ENCODE results near the gene CNNM2.

The CNNM2 gene

DNA sequence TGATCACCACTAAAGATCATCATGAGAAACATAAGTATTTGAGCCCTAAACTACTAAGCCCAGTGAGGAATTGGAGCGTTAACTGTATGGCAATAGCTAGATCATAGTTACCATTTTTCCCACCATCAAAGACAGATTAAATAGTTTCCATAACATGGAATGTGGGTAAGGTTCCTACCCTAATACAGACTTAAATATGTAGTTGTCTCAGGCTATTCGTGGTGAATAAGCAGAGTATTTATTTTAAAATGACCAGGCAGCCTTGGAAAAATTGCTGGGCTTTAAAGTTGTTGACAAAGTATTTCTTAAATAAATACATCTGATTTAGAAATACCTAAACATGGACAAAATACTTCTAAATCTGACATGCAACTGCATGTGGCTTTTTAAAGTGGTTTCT is 168.2 kb downstream of the CNNM2 start:
- Histone ChIP-seq H3K9me3 (replicated peaks in 1 of 11) (no peaks in the 10 kb centered on the region), H3K4me2 (no peak overlapping the region), H3K9ac (no peak overlapping the region), H3K36me3 (peaks cover 82 to 93% (median 88%) of the 10 kb centered on the region in 11 experiments), H3K27me3 (no peaks in the 10 kb centered on the region), H3K27ac (no peak overlapping the region), H3K4me3 (no peak overlapping the region), H4K20me1 (peaks cover 0 to 64% (median 0%) of the 10 kb centered on the region in 11 experiments; a peak in 6 of 22 replicates), H3K4me1 (no peaks in the 10 kb centered on the region)
- no peak for TF ChIP-seq Cebpa-rat (IDR thresholded peaks at IDR 0.05)

DNA sequence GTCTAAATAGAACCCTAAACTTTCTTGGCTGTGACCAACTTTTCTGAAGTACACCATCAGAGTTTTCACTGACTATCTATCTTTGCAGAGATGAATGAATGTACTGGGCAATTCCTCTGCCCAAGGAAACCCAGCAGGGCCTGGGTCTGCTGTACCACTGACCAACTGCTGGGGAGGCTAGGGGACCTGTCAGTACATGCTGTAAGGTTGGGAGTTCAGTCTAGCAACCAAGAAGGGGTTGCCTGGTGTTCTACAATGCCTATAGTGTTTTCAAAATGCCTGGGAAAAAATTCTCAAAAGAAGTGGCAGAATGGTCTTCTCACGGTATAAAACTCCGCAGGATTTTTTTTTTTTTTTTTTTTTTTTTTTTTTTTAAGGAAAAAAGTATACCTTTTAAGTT is 168.7 kb downstream of the CNNM2 start:
- Histone ChIP-seq H3K9me3 (replicated peaks in 1 of 11) (no peaks in the 10 kb centered on the region), H3K9ac (no peak overlapping the region), H3K36me3 (peaks cover 87 to 98% (median 93%) of the 10 kb centered on the region in 11 experiments), H3K27me3 (no peaks in the 10 kb centered on the region), H3K4me2 (no peak overlapping the region), H3K27ac (no peak overlapping the region), H3K4me3 (no peak overlapping the region), H4K20me1 (peaks cover 0 to 68% (median 0%) of the 10 kb centered on the region in 11 experiments; a peak in 5 of 22 replicates), H3K4me1 (no peaks in the 10 kb centered on the region)
- TF ChIP-seq Cebpa-rat (IDR thresholded peaks at IDR 0.05), result no peak

DNA sequence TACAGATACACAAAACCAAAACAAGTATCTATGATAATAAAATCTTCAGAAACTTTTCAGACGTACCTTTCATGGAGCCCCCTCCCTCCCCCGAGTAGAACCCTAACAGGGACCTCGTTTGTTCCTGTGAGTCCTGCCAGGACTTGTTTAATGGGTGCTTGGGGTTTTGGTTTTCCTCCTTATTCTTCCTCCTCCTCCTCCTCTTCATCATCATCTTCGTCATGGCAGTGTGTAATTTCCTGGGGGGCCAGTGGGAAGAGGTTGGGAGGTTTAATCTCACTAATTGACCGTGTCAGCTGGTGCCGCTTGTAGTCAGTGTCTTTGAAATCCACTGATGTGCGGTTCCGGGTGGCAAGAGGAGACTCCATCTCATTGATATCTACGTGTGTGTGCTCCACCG is 171.4 kb downstream of the CNNM2 start:
- Histone ChIP-seq H3K27me3 (no peaks in the 10 kb centered on the region), H3K9ac (no peak overlapping the region), H3K9me3 (replicated peaks in 1 of 11) (no peaks in the 10 kb centered on the region), H4K20me1 (peaks cover 0 to 86% (median 0%) of the 10 kb centered on the region in 11 experiments; a peak in 6 of 22 replicates), H3K4me3 (no peak overlapping the region), H3K36me3 (peaks cover 99 to 100% (median 100%) of the 10 kb centered on the region in 11 experiments), H3K27ac (no peak overlapping the region), H3K4me1 (no peaks in the 10 kb centered on the region), H3K4me2 (no peak overlapping the region)
- no peak for TF ChIP-seq Cebpa-rat (IDR thresholded peaks at IDR 0.05)

DNA sequence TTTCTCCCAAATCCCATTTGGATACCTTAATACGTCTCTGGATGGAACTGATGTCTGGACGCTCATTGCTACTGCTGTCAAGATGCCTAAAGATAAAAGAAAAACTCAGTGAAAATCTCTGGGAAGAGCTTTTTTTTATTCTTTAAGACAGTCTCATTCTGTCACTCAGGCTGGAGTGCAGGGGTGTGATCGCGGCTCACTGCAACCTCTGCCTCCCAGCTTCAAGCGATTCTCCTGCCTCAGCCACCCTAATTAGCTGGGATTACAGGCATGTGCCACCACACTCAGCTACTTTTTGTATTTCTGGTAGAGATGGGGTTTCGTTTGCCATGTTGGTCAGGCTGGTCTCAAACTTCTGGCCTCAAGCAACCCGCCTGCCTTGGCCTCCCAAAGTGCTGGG is 172.8 kb downstream of the CNNM2 start:
- Histone ChIP-seq H3K27ac (no peak overlapping the region), H3K36me3 (peaks cover 99 to 100% (median 100%) of the 10 kb centered on the region in 11 experiments), H3K9ac (no peak overlapping the region), H3K4me1 (no peaks in the 10 kb centered on the region), H3K9me3 (replicated peaks in 1 of 11) (no peaks in the 10 kb centered on the region), H4K20me1 (peaks cover 0 to 94% (median 0%) of the 10 kb centered on the region in 11 experiments; a peak in 7 of 22 replicates), H3K27me3 (no peaks in the 10 kb centered on the region), H3K4me2 (no peak overlapping the region), H3K4me3 (no peak overlapping the region)
- no peak for TF ChIP-seq Cebpa-rat (IDR thresholded peaks at IDR 0.05)

DNA sequence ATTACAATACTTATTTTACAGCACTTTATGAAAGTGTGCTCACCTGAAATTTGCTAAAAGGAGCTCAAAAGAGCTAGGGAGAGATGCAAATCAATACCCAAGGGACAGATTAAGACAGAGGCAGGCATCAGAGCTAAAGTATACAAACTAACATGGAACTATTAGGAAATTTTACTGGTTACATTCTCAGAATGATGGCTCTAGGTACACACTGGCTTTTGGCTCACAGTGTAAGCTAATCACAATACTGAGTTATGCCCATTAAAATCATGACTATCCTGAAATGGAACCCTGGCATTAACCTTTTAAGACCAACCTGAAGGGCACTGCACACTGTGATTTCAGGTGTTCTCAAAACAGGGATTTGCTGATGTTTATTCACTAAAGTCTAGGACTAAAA is 176.9 kb downstream of the CNNM2 start:
- Histone ChIP-seq H4K20me1 (peaks cover 0 to 97% (median 0%) of the 10 kb centered on the region in 11 experiments; a peak in 8 of 22 replicates), H3K4me1 (no peaks in the 10 kb centered on the region), H3K9ac (no peak overlapping the region), H3K36me3 (peaks cover 99 to 100% (median 100%) of the 10 kb centered on the region in 11 experiments), H3K9me3 (replicated peaks in 1 of 11) (no peaks in the 10 kb centered on the region), H3K4me3 (no peak overlapping the region), H3K27ac (no peak overlapping the region), H3K27me3 (no peaks in the 10 kb centered on the region), H3K4me2 (no peak overlapping the region)
- no peak for TF ChIP-seq Cebpa-rat (IDR thresholded peaks at IDR 0.05)

DNA sequence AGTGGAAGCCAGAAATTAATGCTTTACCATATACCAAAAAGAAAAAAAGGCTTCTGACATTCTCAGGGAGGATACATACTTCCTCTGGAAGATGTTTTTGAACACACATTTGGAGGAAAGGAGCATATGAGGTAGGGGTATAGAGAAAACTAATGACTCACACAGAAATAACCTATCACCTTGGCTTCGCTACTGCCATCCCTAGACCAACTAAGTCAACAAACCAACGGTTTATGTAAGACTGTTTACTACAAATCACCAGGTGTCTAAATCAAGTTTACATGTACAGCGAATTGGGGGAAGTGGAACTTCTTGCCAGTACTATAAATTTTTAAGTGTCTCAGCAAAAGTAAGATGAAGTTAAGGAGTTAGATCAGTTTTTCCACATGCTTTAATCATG is 178.0 kb downstream of the CNNM2 start:
- no peak overlapping the region for H3K4me3 ChIP-seq
- H3K9me3 ChIP-seq (replicated peaks in 1 of 11), result no peaks in the 10 kb centered on the region
- no peak overlapping the region for H3K27ac ChIP-seq
- no peaks in the 10 kb centered on the region for H3K27me3 ChIP-seq
- H3K4me2 ChIP-seq, result no peak overlapping the region
- H3K9ac ChIP-seq, result no peak overlapping the region
- TF ChIP-seq Cebpa-rat (IDR thresholded peaks at IDR 0.05), result no peak
- H3K4me1 ChIP-seq, result no peaks in the 10 kb centered on the region
- H3K36me3 ChIP-seq, result peaks cover 99 to 100% (median 100%) of the 10 kb centered on the region in 11 experiments
- peaks cover 0 to 97% (median 0%) of the 10 kb centered on the region in 11 experiments; a peak in 8 of 22 replicates for H4K20me1 ChIP-seq

DNA sequence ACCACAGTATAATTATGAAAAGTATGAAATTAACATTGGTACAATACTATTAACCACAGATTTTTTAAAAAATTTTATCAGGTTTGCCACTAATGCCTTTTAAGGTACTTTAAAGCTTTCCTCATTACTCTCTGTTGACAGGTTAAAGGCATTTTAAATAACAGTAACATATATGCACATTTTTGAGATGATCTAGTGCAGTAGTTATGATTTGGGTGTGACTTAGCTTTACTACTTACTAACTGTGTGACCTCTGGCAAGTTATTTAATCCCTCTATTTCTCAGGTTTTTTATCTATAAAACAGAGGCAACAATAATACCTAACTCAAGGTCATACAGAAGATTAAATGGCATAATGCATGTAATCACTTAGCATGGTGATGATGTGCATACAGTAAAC is 180.1 kb downstream of the CNNM2 start:
- TF ChIP-seq Cebpa-rat (IDR thresholded peaks at IDR 0.05), result no peak
- H3K27ac ChIP-seq, result no peak overlapping the region
- no peaks in the 10 kb centered on the region for H3K27me3 ChIP-seq
- H3K36me3 ChIP-seq, result peaks cover 97 to 100% (median 99%) of the 10 kb centered on the region in 11 experiments
- no peak overlapping the region for H3K9ac ChIP-seq
- H3K4me2 ChIP-seq, result no peak overlapping the region
- no peaks in the 10 kb centered on the region for H3K9me3 ChIP-seq (replicated peaks in 1 of 11)
- no peaks in the 10 kb centered on the region for H3K4me1 ChIP-seq
- H4K20me1 ChIP-seq, result peaks cover 0 to 98% (median 13%) of the 10 kb centered on the region in 11 experiments; a peak in 12 of 22 replicates
- no peak overlapping the region for H3K4me3 ChIP-seq

DNA sequence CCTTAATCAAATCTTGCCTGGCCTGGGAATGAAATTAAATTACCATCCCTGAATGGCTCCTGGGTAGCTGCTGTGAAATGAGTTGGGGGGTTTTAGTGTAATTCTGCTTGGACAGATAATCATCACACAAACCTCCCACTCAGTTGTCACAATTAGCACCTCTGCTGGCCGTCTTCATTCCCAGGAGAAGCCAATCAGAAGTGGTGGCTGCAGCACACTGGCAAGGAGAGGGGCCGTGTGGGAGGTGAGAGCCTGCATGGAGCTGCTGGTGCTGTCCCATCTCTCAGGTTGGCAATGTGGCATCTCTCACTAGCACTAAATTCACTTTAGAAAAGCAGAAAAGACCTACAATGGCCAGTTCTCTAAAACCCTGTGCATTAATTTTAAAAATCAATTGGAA is 182.5 kb downstream of the CNNM2 start:
- Histone ChIP-seq H3K9ac (no peak overlapping the region), H3K4me1 (no peaks in the 10 kb centered on the region), H3K9me3 (replicated peaks in 1 of 11) (no peaks in the 10 kb centered on the region), H4K20me1 (peaks cover 0 to 98% (median 14%) of the 10 kb centered on the region in 11 experiments; a peak in 13 of 22 replicates), H3K4me3 (no peak overlapping the region), H3K27me3 (no peaks in the 10 kb centered on the region), H3K27ac (no peak overlapping the region), H3K4me2 (no peak overlapping the region), H3K36me3 (peaks cover 92 to 100% (median 98%) of the 10 kb centered on the region in 11 experiments)
- no peak for TF ChIP-seq Cebpa-rat (IDR thresholded peaks at IDR 0.05)

DNA sequence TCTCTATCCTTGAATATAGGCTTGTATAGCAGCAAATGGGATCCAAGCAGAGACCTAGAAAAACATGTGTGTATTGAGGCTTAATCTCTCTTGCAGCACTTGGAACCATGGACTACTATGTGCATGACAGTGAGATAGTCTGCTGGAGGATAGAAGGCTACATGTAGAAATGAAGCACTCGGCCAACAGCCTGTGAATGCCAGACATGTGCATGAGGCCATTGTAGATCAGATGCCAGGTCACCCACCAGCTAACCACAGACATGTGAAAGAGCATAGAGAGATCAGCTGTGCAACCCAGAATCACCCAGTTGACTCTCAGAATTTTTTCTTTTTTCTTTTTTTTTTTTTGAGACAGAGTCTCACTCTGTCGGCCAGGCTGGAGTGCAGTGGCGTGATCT is 184.1 kb downstream of the CNNM2 start:
- Histone ChIP-seq H3K9me3 (replicated peaks in 1 of 11) (no peaks in the 10 kb centered on the region), H3K27ac (no peak overlapping the region), H3K4me2 (no peak overlapping the region), H3K4me1 (no peaks in the 10 kb centered on the region), H4K20me1 (peaks cover 8 to 99% (median 23%) of the 10 kb centered on the region in 11 experiments; a peak in 14 of 22 replicates), H3K9ac (no peak overlapping the region), H3K27me3 (no peaks in the 10 kb centered on the region), H3K4me3 (no peak overlapping the region), H3K36me3 (peaks cover 90 to 100% (median 95%) of the 10 kb centered on the region in 11 experiments)
- no peak for TF ChIP-seq Cebpa-rat (IDR thresholded peaks at IDR 0.05)

DNA sequence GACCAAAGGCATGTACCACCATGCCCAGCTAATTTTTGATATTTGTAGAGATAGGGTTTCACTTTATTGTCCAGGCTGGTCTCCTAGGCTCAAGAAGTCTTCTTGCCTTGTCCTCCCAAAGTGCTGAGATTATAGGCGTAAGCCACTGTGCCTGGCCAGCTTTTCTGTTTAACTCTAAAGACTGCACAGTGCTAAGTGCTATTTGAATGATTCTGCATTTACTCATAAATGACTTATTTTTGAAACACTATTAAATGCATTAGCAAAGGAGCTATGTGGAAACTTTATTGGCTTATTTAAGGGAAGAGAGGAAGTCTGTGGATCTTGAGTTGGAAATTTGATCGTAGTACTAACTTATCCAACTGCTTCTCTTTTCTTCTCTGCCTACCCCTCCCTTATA is 185.9 kb downstream of the CNNM2 start:
- H3K4me3 ChIP-seq, result no peak overlapping the region
- H3K4me1 ChIP-seq, result no peaks in the 10 kb centered on the region
- no peaks in the 10 kb centered on the region for H3K9me3 ChIP-seq (replicated peaks in 1 of 11)
- no peak overlapping the region for H3K27ac ChIP-seq
- peaks cover 8 to 99% (median 36%) of the 10 kb centered on the region in 11 experiments; a peak in 15 of 22 replicates for H4K20me1 ChIP-seq
- no peaks in the 10 kb centered on the region for H3K27me3 ChIP-seq
- H3K4me2 ChIP-seq, result no peak overlapping the region
- H3K9ac ChIP-seq, result no peak overlapping the region
- H3K36me3 ChIP-seq, result peaks cover 77 to 100% (median 94%) of the 10 kb centered on the region in 11 experiments
- TF ChIP-seq Cebpa-rat (IDR thresholded peaks at IDR 0.05), result no peak

Data from BLaER1 treated with 17β-estradiol and CSF1 and Interleukin-3, amounts not matched to agents 10 nM and 100 nM (cell line).